Measurements from ENCODE around the gene FLT3. TPM values are rescaled to one million over a fixed set of nuclear protein-coding genes. Genes with fewer than 3 reads are reported as not detected.
A peak's percentile ranks its signal among the peaks of the same experiment; 100 is the strongest.

FLT3 gene
- total and polyA plus RNA-seq, 3 donors from 2014 or later = 1.8 to 2.5 (median 2.4) TPM

DNA sequence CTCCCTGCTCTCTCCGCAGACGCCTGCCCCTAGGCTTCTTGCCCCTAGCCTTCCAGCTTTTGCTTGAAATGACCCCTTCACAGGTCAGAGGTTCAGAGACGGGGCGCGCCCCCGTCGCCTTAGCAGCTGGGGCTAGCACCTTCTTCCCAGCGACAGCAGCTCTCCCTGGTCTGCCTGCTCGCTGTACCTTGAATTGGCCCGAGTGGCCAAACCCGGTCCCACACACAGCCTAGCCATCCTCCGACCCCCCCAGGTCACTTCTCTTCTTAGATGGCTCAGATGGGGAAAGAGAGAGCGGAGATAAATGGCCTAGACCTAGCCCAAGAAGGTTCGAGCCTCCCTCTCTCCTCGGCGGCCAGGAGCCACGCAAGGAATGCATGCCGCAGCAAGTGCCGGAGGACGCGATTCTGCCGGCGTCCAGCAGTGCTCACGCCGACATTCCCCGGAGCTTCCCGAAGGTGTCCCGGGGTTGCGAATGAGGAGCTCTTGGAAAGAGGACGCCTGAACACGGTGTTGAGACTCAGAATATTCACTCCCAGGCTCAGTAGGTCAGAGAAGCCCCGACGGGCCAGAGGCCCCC is 132.6 kb downstream of the FLT3 start:
- WGBS, 2 donors = 0 to 3% methylated on average over 21 to 33 of the region's 33 CpGs
- intact Hi-C loops (cut with DNase I; ENCODE audit: low total_unique reads) = no loop called here
- Histone ChIP-seq H3K9me3 (no peaks in the 10 kb centered on the region), H3K4me3 (peak overlapping the region in 1 of 2 donors; percentile 18), H3K4me1 (peaks cover 6% of the 10 kb centered on the region), H3K36me3 (ENCODE audit: low read depth, missing control alignments) (no peaks in the 10 kb centered on the region), H3K27ac (no peak overlapping the region), H3K27me3 (no peaks in the 10 kb centered on the region)
- DNase-seq = no peak
- TF ChIP-seq, protein P1, sequence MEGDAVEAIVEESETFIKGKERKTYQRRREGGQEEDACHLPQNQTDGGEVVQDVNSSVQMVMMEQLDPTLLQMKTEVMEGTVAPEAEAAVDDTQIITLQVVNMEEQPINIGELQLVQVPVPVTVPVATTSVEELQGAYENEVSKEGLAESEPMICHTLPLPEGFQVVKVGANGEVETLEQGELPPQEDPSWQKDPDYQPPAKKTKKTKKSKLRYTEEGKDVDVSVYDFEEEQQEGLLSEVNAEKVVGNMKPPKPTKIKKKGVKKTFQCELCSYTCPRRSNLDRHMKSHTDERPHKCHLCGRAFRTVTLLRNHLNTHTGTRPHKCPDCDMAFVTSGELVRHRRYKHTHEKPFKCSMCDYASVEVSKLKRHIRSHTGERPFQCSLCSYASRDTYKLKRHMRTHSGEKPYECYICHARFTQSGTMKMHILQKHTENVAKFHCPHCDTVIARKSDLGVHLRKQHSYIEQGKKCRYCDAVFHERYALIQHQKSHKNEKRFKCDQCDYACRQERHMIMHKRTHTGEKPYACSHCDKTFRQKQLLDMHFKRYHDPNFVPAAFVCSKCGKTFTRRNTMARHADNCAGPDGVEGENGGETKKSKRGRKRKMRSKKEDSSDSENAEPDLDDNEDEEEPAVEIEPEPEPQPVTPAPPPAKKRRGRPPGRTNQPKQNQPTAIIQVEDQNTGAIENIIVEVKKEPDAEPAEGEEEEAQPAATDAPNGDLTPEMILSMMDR (IDR thresholded peaks at IDR 0.05) = no peak
- no peak for TF ChIP-seq POLR2A (IDR thresholded peaks at IDR 0.05)

- Histone ChIP-seq H3K27ac (no peak overlapping the region), H3K9me3 (no peaks in the 10 kb centered on the region), H3K4me1 (peaks cover 6% of the 10 kb centered on the region), H3K27me3 (no peaks in the 10 kb centered on the region), H3K4me3 (no peak overlapping the region), H3K36me3 (ENCODE audit: low read depth, missing control alignments) (no peaks in the 10 kb centered on the region)
- no peak for DNase-seq
- TF ChIP-seq, protein P1 (IDR thresholded peaks at IDR 0.05) = no peak
- no peak for TF ChIP-seq POLR2A (IDR thresholded peaks at IDR 0.05)
- 5 to 6% methylated on average over 12 to 18 of the region's 18 CpGs for WGBS, 2 donors
- intact Hi-C loops (cut with DNase I; ENCODE audit: low total_unique reads) = no loop called here
Observed at GRCh38 chr13:27967203-27967735, 133.1 kb downstream of the FLT3 start.

DNA sequence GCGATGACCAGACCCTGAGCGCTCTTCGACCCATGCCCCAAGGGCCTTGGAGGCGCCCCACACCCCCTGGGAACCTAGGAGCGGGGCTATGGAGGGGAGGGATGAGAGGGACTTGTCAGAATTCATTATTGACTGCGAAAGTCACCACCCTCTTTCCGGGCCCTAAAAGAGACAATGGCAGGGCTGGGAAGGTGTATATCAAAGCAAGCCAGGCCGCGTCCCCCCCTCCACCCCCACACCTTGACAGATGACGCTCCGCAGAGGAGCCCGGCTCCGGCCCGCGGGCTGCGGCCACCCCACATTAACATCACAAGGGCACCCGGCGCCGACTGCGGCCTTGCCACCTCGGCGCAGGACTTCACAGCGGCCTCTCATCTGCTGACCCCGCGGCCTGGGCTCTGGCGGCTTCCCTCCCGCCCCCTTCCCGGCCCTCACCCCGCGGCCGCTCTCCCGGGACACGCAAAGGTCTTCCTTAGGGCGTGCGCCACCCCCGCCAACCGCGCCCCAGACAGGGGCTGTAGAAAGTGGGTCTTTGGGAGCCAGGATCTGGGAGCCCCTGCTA is 133.7 kb downstream of the FLT3 start:
- no peaks in the 10 kb centered on the region for H3K36me3 ChIP-seq (ENCODE audit: low read depth, missing control alignments)
- intact Hi-C loops (cut with DNase I; ENCODE audit: low total_unique reads) = no loop called here
- H3K4me3 ChIP-seq = peak overlapping the region in 1 of 2 donors; percentile 17
- no peak for DNase-seq
- H3K27ac ChIP-seq = no peak overlapping the region
- peaks cover 6% of the 10 kb centered on the region for H3K4me1 ChIP-seq
- no peak for TF ChIP-seq POLR2A (IDR thresholded peaks at IDR 0.05)
- TF ChIP-seq, protein P1 (IDR thresholded peaks at IDR 0.05) = no peak
- 0 to 14% methylated on average over 5 to 26 of the region's 38 CpGs for WGBS, 2 donors
- no peaks in the 10 kb centered on the region for H3K27me3 ChIP-seq
- H3K9me3 ChIP-seq = no peaks in the 10 kb centered on the region

DNA sequence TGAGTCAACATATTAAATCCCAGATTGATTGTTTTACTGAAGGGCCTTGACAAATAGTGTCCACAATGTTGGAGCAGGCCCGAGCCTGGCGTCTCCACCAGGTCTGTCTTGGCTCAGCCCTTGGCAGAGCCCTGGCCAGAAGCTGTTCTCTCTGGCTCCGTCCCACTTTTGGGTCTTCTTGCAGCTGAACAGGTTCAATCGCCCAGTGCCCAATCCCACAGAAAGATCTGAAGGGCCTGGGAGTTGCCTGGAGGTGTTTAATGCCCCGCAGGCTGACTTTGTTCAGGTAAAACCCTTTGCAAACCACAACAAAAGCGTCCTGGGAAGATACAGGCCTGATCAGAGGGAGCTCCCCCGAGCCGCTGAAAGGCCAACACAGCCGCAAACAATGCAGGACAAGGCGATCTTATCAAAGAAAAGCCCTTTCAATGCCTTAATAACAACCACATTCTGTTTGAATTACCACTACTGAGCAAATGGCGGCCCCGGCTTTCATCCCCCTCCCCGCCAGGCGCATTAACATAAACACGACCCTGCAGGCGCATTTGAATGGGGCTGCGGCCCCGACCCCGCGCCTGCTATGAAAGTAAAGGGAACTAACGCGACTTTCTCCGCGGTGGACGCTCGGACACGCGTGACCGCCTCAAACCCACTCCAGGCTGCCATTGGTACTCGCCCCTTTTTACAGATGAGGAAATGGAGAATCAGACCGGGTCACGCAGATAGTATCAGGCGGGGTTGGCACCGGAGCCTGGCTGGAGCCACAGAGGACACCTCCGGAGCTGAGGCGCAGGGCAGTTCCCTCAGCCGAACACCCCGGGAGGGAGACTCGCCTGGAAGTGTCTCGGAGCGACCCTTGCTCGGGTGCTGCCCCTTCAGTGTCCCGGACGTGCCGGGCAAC is 134.4 kb downstream of the FLT3 start:
- TF ChIP-seq POLR2A (IDR thresholded peaks at IDR 0.05) = no peak
- TF ChIP-seq, protein P1 (IDR thresholded peaks at IDR 0.05) = no peak
- Histone ChIP-seq H3K27me3 (no peaks in the 10 kb centered on the region), H3K36me3 (ENCODE audit: low read depth, missing control alignments) (no peaks in the 10 kb centered on the region), H3K4me1 (peaks cover 6% of the 10 kb centered on the region), H3K4me3 (peak overlapping the region in 1 of 2 donors; percentile 17), H3K9me3 (no peaks in the 10 kb centered on the region), H3K27ac (no peak overlapping the region)
- intact Hi-C loops (cut with DNase I; ENCODE audit: low total_unique reads) = no loop called here
- 15 to 33% methylated on average over 11 to 45 of the region's 45 CpGs for WGBS, 2 donors
- no peak for DNase-seq

Measured in testis (tissue), 3 donors.